Activated CD4-positive, alpha-beta memory T cell treated with anti-CD3 and anti-CD28 coated beads, Interleukin-2, amount 10 ng/mL, durations not matched to agents 7 days and 5 days (primary cell): Measurements from ENCODE around the gene MED13. TPM values are rescaled to one million over a fixed set of nuclear protein-coding genes. Genes with fewer than 3 reads are reported as not detected.
"Not testable (repeated sequence)": the region's sequence is repeated elsewhere in the genome, so short reads cannot be mapped to it uniquely, and the experiment has no call there.

ENCODE experiments used
- CTCF ChIA-PET: fragments of 350-600 bp; sonication (Branson Sonifier 250); formaldehyde crosslinking; loops from one replicate; lab custom pipeline; 2021; ENCODE audit warnings: antibody characterized with exemption, inconsistent platforms; lab: Charles Lee
- POLR2A ChIA-PET: fragments of 350-600 bp; sonication (Branson Sonifier 250); formaldehyde crosslinking; loops from one replicate; lab custom pipeline; 2021; ENCODE audit warnings: antibody characterized with exemption; lab: Charles Lee
- DNase-seq: peaks from one replicate; pipeline ENCODE4 v3.0.0-alpha.2; 2020
- H3K27ac Mint-ChIP-seq: one replicate; pipeline ENCODE4 v1.8.0; 2021; ENCODE audit warnings: mild to moderate bottlenecking, mixed read lengths
- H3K27me3 Mint-ChIP-seq: one replicate; pipeline ENCODE4 v1.8.0; 2021; ENCODE audit warnings: mixed read lengths
- H3K36me3 Mint-ChIP-seq: one replicate; pipeline ENCODE4 v1.8.0; 2021; ENCODE audit warnings: low read depth, mixed read lengths
- H3K4me1 Mint-ChIP-seq: one replicate; pipeline ENCODE4 v1.8.0; 2021; ENCODE audit warnings: mixed read lengths
- H3K4me3 Mint-ChIP-seq: one replicate; pipeline ENCODE4 v1.8.0; 2021; ENCODE audit warnings: mild to moderate bottlenecking, mixed read lengths
- H3K9me3 Mint-ChIP-seq: one replicate; pipeline ENCODE4 v1.8.0; 2021; ENCODE audit warnings: mixed read lengths
- total RNA-seq, 2 experiments: library from RNA; stranded (reverse); gene quantifications; one replicate each; pipeline ENCODE4 v1.2.3, GENCODE V29; 2021

MED13 gene
- total RNA-seq, 2 experiments from 2014 or later, result 54.0 to 54.8 TPM

- Mint-ChIP-seq H3K36me3 (peaks cover 29% of the 10 kb centered on the region), H3K27ac (no peak overlapping the region), H3K4me1 (peaks cover 9% of the 10 kb centered on the region), H3K9me3 (no peaks in the 10 kb centered on the region), H3K27me3 (no peaks in the 10 kb centered on the region), H3K4me3 (no peak overlapping the region)
- CTCF ChIA-PET, result no interaction called here
- DNase-seq, result no peak
- POLR2A ChIA-PET, result no interaction called here
Measured at GRCh38 chr17:62001105-62001504, 64.0 kb downstream of the MED13 start.

GRCh38 chr17:62000186-62000585, 64.9 kb downstream of the MED13 start:
- ChIA-PET POLR2A (no interaction called here), CTCF (no interaction called here)
- H3K9me3 Mint-ChIP-seq, result no peaks in the 10 kb centered on the region
- no peak overlapping the region for H3K4me3 Mint-ChIP-seq
- H3K4me1 Mint-ChIP-seq, result peaks cover 9% of the 10 kb centered on the region
- H3K36me3 Mint-ChIP-seq, result peaks cover 24% of the 10 kb centered on the region
- DNase-seq, result no peak
- H3K27me3 Mint-ChIP-seq, result no peaks in the 10 kb centered on the region
- H3K27ac Mint-ChIP-seq, result no peak overlapping the region

- CTCF ChIA-PET, result interaction anchor here (0.9 kb wide), 1 partner anchor 111 kb away, joined by 7 read pairs; no protein-coding TSS in a partner anchor
- DNase-seq, H3K4me1 Mint-ChIP-seq, POLR2A ChIA-PET, H3K27ac Mint-ChIP-seq, H3K4me3 Mint-ChIP-seq, H3K27me3 Mint-ChIP-seq, H3K9me3 Mint-ChIP-seq: not testable (repeated sequence)
- H3K36me3 Mint-ChIP-seq, result peaks cover 12% of the 10 kb centered on the region
Measured at GRCh38 chr17:61998534-61998933, 66.5 kb downstream of the MED13 start.

GRCh38 chr17:61997664-61998063, 67.4 kb downstream of the MED13 start:
- no peak overlapping the region for H3K4me3 Mint-ChIP-seq
- ChIA-PET CTCF (interaction anchor here (0.9 kb wide), 1 partner anchor 112 kb away, joined by 7 read pairs; no protein-coding TSS in a partner anchor), POLR2A (no interaction called here)
- no peaks in the 10 kb centered on the region for H3K9me3 Mint-ChIP-seq
- H3K27me3 Mint-ChIP-seq, result no peaks in the 10 kb centered on the region
- H3K4me1 Mint-ChIP-seq, result peaks cover 9% of the 10 kb centered on the region
- DNase-seq, result no peak
- peaks cover 12% of the 10 kb centered on the region for H3K36me3 Mint-ChIP-seq
- H3K27ac Mint-ChIP-seq, result no peak overlapping the region

GRCh38 chr17:61996916-61997605, 68.0 kb downstream of the MED13 start:
- DNase-seq, result no peak
- no peak overlapping the region for H3K27ac Mint-ChIP-seq
- peaks cover 12% of the 10 kb centered on the region for H3K36me3 Mint-ChIP-seq
- no peaks in the 10 kb centered on the region for H3K27me3 Mint-ChIP-seq
- H3K4me3 Mint-ChIP-seq, result no peak overlapping the region
- ChIA-PET POLR2A (no interaction called here), CTCF (no interaction called here)
- peaks cover 9% of the 10 kb centered on the region for H3K4me1 Mint-ChIP-seq
- H3K9me3 Mint-ChIP-seq, result no peaks in the 10 kb centered on the region

- no peak for DNase-seq
Measured at GRCh38 chr17:61989509-61989908, 75.6 kb downstream of the MED13 start.

GRCh38 chr17:61986898-61987297, 78.2 kb downstream of the MED13 start:
- ChIA-PET POLR2A (interaction anchor here (0.8 kb wide), 1 partner anchor 47 kb away, joined by 3 read pairs; no protein-coding TSS in a partner anchor), CTCF (interaction anchor here (1.6 kb wide), 1 partner anchor 11 kb away, joined by 4 read pairs; no protein-coding TSS in a partner anchor)
- no peaks in the 10 kb centered on the region for H3K9me3 Mint-ChIP-seq
- H3K4me3 Mint-ChIP-seq, result no peak overlapping the region
- H3K4me1 Mint-ChIP-seq, result no peaks in the 10 kb centered on the region
- peaks cover 37% of the 10 kb centered on the region for H3K36me3 Mint-ChIP-seq
- no peak for DNase-seq
- H3K27ac Mint-ChIP-seq, result no peak overlapping the region
- H3K27me3 Mint-ChIP-seq, result no peaks in the 10 kb centered on the region

More at GRCh38 chr17:61989509-61989908, 75.6 kb downstream of the MED13 start:
- no peak overlapping the region for H3K27ac Mint-ChIP-seq
- H3K27me3 Mint-ChIP-seq, result no peaks in the 10 kb centered on the region
- peaks cover 22% of the 10 kb centered on the region for H3K36me3 Mint-ChIP-seq
- CTCF ChIA-PET, result no interaction called here
- H3K4me1 Mint-ChIP-seq, result no peaks in the 10 kb centered on the region
- POLR2A ChIA-PET, result no interaction called here
- no peaks in the 10 kb centered on the region for H3K9me3 Mint-ChIP-seq
- no peak overlapping the region for H3K4me3 Mint-ChIP-seq

DNA sequence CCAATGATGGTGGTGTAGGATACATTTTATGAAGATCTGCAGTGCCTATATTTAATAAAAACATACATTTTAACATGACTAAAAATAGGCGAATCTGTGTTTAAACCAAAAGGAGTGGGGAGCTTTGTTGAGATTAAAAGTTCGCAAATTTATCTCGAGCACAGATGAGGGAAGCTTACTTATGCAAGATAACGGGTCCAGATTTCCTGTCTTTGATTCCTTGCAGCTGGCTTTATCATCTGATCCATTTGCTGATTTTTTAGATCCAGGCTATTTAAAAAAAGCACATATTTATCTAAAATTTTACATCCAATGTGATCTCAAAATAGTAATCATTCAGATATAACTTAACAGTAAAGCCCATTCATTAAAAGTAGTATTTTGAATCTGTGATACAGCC, 80.3 kb downstream of the MED13 start:
- Mint-ChIP-seq H3K27me3 (no peaks in the 10 kb centered on the region), H3K4me3 (no peak overlapping the region), H3K4me1 (peaks cover 2% of the 10 kb centered on the region), H3K36me3 (peaks cover 45% of the 10 kb centered on the region), H3K9me3 (no peaks in the 10 kb centered on the region), H3K27ac (no peak overlapping the region)
- POLR2A ChIA-PET, result no interaction called here
- CTCF ChIA-PET, result no interaction called here
- DNase-seq, result no peak

DNA sequence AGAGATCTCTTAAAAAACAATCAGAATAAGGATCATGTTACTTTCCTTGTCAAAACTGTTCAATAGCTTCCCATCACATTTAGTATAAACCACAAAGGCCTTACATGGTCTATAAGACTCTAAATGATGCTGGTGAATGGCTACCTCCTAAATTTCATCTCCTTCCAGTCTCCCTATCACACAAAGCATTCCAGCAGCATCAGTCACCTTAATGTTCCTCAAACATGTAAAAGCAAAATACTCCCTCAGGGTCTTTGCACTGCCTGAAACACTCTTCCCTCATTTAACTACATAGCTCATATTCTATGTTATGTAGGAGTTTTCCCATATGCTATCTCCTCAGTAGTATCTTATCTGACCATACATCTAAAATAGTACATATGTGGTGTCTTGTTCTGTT, 83.8 kb downstream of the MED13 start:
- ChIA-PET CTCF (no interaction called here), POLR2A (no interaction called here)
- Mint-ChIP-seq H3K27me3 (no peaks in the 10 kb centered on the region), H3K4me3 (no peak overlapping the region), H3K27ac (no peak overlapping the region), H3K4me1 (peaks cover 2% of the 10 kb centered on the region), H3K9me3 (no peaks in the 10 kb centered on the region), H3K36me3 (peaks cover 55% of the 10 kb centered on the region)
- DNase-seq, result no peak

- Mint-ChIP-seq H3K4me1 (peaks cover 4% of the 10 kb centered on the region), H3K36me3 (peaks cover 56% of the 10 kb centered on the region), H3K4me3 (no peak overlapping the region), H3K27ac (no peak overlapping the region), H3K9me3 (no peaks in the 10 kb centered on the region), H3K27me3 (no peaks in the 10 kb centered on the region)
- DNase-seq, result no peak
- CTCF ChIA-PET, result no interaction called here
- POLR2A ChIA-PET, result no interaction called here
Measured at GRCh38 chr17:61980535-61980934, 84.5 kb downstream of the MED13 start.

DNA sequence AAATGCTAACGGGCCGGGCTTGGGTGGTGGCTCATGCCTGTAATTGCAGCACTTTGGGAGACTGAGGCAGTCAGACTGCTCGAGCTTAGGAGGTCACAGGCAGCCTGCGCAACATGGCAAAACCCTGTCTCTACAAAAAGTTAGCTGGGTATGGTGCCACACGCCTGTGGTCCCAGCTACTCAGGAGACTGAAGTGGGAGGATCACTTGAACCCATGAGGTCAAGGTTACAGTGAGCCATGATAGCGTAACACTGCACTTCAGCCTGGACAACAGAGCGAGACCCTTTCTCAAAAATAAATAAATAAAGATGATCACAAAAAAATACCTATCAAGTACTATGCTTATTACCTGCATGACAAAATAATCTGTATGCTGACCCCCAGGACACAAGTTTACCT, 91.0 kb downstream of the MED13 start:
- Mint-ChIP-seq H3K4me1 (peaks cover 10% of the 10 kb centered on the region), H3K27ac (no peak overlapping the region), H3K9me3 (no peaks in the 10 kb centered on the region), H3K36me3 (peaks cover 46% of the 10 kb centered on the region), H3K27me3 (no peaks in the 10 kb centered on the region), H3K4me3 (no peak overlapping the region)
- no peak for DNase-seq
- ChIA-PET CTCF (interaction anchor here (1.5 kb wide), 1 partner anchor 135 kb away, joined by 4 read pairs; no protein-coding TSS in a partner anchor), POLR2A (no interaction called here)

DNA sequence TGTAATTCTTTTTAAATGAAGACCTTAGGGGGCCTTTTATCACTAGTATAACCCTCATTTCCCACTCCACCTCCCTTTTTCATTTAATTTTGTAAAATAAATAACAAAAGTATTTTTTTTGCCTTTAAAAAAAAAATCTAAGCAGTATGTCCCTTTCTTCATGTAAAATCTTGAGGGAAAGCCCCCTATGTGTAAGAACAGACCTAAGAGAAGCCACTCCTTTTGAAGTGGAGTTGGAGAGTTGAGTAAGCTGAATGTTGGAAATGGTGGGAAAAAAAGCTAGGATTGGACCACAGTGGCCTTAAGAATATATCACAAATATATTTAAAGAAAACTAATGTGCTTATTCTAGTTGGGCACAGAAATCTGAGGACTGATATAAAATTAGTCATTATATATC, 92.8 kb downstream of the MED13 start:
- no peak for DNase-seq
- peaks cover 10% of the 10 kb centered on the region for H3K4me1 Mint-ChIP-seq
- POLR2A ChIA-PET, result no interaction called here

GRCh38 chr17:61970030-61970429, 95.0 kb downstream of the MED13 start:
- POLR2A ChIA-PET, result no interaction called here
- Mint-ChIP-seq H3K27me3 (no peaks in the 10 kb centered on the region), H3K27ac (no peak overlapping the region), H3K4me1 (peaks cover 3% of the 10 kb centered on the region), H3K9me3 (no peaks in the 10 kb centered on the region), H3K4me3 (no peak overlapping the region), H3K36me3 (peaks cover 33% of the 10 kb centered on the region)
- CTCF ChIA-PET, result interaction anchor here (0.7 kb wide), 1 partner anchor 21 kb away, joined by 3 read pairs; no protein-coding TSS in a partner anchor
- no peak for DNase-seq

More for the DNA sequence above, 92.8 kb downstream of the MED13 start:
- CTCF ChIA-PET, result no interaction called here
- H3K36me3 Mint-ChIP-seq, result peaks cover 34% of the 10 kb centered on the region
- no peaks in the 10 kb centered on the region for H3K9me3 Mint-ChIP-seq
- no peak overlapping the region for H3K4me3 Mint-ChIP-seq
- H3K27ac Mint-ChIP-seq, result no peak overlapping the region
- H3K27me3 Mint-ChIP-seq, result no peaks in the 10 kb centered on the region

DNA sequence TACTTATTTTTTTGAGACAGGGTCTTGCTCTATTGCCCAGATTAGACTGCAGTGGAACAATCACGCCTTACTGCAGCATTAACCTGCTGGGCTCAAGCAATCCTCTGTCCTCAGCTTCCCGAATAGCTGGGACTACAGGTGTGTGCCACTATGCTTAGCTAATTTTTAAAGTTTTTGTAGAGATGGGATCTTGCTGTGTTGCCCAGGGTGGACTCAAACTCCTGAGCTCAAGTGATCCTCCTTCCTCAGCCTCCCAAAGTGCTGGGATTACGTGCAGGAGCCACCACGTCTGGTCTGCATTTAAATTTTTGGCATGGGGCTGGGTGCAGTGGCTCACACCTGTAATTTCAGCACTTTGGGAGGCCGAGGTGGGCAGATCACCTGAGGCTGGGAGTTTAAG, 96.3 kb downstream of the MED13 start:
- H3K27ac Mint-ChIP-seq, result no peak overlapping the region
- H3K9me3 Mint-ChIP-seq, result no peaks in the 10 kb centered on the region
- no peaks in the 10 kb centered on the region for H3K4me1 Mint-ChIP-seq
- DNase-seq, result no peak
- no peak overlapping the region for H3K4me3 Mint-ChIP-seq
- POLR2A ChIA-PET, result no interaction called here
- H3K27me3 Mint-ChIP-seq, result no peaks in the 10 kb centered on the region
- CTCF ChIA-PET, result no interaction called here
- H3K36me3 Mint-ChIP-seq, result peaks cover 36% of the 10 kb centered on the region
